HepG2 (cell line): Measurements from ENCODE around the gene WTAP. TPM values are rescaled to one million over a fixed set of nuclear protein-coding genes. Genes with fewer than 3 reads are reported as not detected.

Experiments
- ATF5 ChIP-seq: sonication (generic); formaldehyde crosslinking; IDR thresholded peaks from 2 replicates; pipeline ENCODE4 v1.4.0; 2020; ENCODE audit warnings: mild to moderate bottlenecking, low read depth, missing genetic modification reagents
- CEBPG ChIP-seq: IDR thresholded peaks from 2 replicates; pipeline ENCODE4 v1.6.1; 2016
- DMTF1 ChIP-seq: sonication (generic); formaldehyde crosslinking; IDR thresholded peaks from 2 replicates; pipeline ENCODE4 v1.4.0; 2020; ENCODE audit warnings: mild to moderate bottlenecking, missing genetic modification reagents
- ERF ChIP-seq: IDR thresholded peaks from 2 replicates; pipeline ENCODE4 v1.6.1; 2018; ENCODE audit warnings: missing biosample characterization, missing genetic modification reagents
- GTF2F1 ChIP-seq: fragments of 150-350 bp; IDR thresholded peaks from 2 replicates; pipeline ENCODE4 v1.6.1; 2014; ENCODE audit warnings: low read length
- HCFC1 ChIP-seq: fragments of 150-350 bp; IDR thresholded peaks from 2 replicates; pipeline ENCODE4 v1.6.1; 2014; ENCODE audit warnings: low read depth, low read length
- HNRNPH1 ChIP-seq: fragments of 200-400 bp; formaldehyde crosslinking; optimal IDR thresholded peaks from 2 replicates; pipeline ENCODE3; 2017; ENCODE audit warnings: mild to moderate bottlenecking, low read depth, low read length
- HNRNPLL ChIP-seq: fragments of 200-400 bp; formaldehyde crosslinking; IDR thresholded peaks from 2 replicates; pipeline ENCODE4 v1.6.1; 2017; ENCODE audit warnings: mild to moderate bottlenecking, low read depth, low read length; ENCODE audit not compliant: poor library complexity, severe bottlenecking
- MYNN ChIP-seq: sonication (generic); formaldehyde crosslinking; IDR thresholded peaks from 2 replicates; pipeline ENCODE4 v1.4.0; 2020; ENCODE audit warnings: mild to moderate bottlenecking, low read depth, missing genetic modification reagents
- POGZ ChIP-seq: sonication (generic); formaldehyde crosslinking; IDR thresholded peaks from 2 replicates; pipeline ENCODE4 v1.4.0; 2020; ENCODE audit warnings: mild to moderate bottlenecking, missing genetic modification reagents
- PRDM10 ChIP-seq: sonication (generic); formaldehyde crosslinking; IDR thresholded peaks from 2 replicates; pipeline ENCODE4 v1.4.0; 2020; ENCODE audit warnings: low read depth, missing genetic modification reagents
- RCOR2 ChIP-seq: IDR thresholded peaks from 2 replicates; pipeline ENCODE4 v1.6.1; 2016; ENCODE audit warnings: missing biosample characterization, missing genetic modification reagents
- ZFP91 ChIP-seq: sonication (generic); formaldehyde crosslinking; IDR thresholded peaks from 2 replicates; pipeline ENCODE4 v1.9.0; 2022; ENCODE audit warnings: missing genetic modification reagents, mild to moderate bottlenecking, borderline replicate concordance
- ZNF614 ChIP-seq: IDR thresholded peaks from 2 replicates; pipeline ENCODE4 v1.6.1; 2018; ENCODE audit warnings: missing biosample characterization, missing genetic modification reagents, inconsistent platforms, borderline replicate concordance
- ZNF619 ChIP-seq: sonication (generic); formaldehyde crosslinking; IDR thresholded peaks from 2 replicates; pipeline ENCODE4 v1.4.0; 2020; ENCODE audit warnings: mild to moderate bottlenecking, missing genetic modification reagents
- ZNF7 ChIP-seq: IDR thresholded peaks from 2 replicates; pipeline ENCODE4 v1.6.1; 2016; ENCODE audit warnings: missing biosample characterization, missing genetic modification reagents
- ZNF75D ChIP-seq: sonication (generic); formaldehyde crosslinking; IDR thresholded peaks from 2 replicates; pipeline ENCODE4 v1.8.1; 2023; ENCODE audit warnings: missing genetic modification reagents, mild to moderate bottlenecking, borderline replicate concordance
- ZNF766 ChIP-seq: sonication (generic); formaldehyde crosslinking; IDR thresholded peaks from 2 replicates; pipeline ENCODE4 v1.5.0; 2020; ENCODE audit warnings: missing genetic modification reagents, borderline replicate concordance
- ZNF782 ChIP-seq: sonication (generic); formaldehyde crosslinking; IDR thresholded peaks from 2 replicates; pipeline ENCODE4 v1.4.0; 2020; ENCODE audit warnings: missing genetic modification reagents, mild to moderate bottlenecking, borderline replicate concordance
- ZNF883 ChIP-seq: sonication (generic); formaldehyde crosslinking; IDR thresholded peaks from 2 replicates; pipeline ENCODE4 v1.5.1; 2020; ENCODE audit warnings: mild to moderate bottlenecking, missing genetic modification reagents; ENCODE audit errors: not compliant biosample characterization
- ZSCAN30 ChIP-seq: sonication (generic); formaldehyde crosslinking; IDR thresholded peaks from 2 replicates; pipeline ENCODE4 v1.5.0; 2020; ENCODE audit warnings: mild to moderate bottlenecking, missing genetic modification reagents
- polyA plus RNA-seq, 8 experiments: library from polyadenylated mRNA; depleted of rRNA in 3 of 8; stranded (reverse) in 7 of 8; unstranded in 1 of 8; fragments of >200 nt; fragmentation: Illumina TruSeq in 4 of 8; extraction: Trizol in 4 of 8; gene quantifications; 2 replicates each; pipeline versions ENCODE4 v1.2.1 to v1.2.3, GENCODE V29; 2011 to 2016; ENCODE audit warnings: low read depth in 4 of 8, missing spikeins in 1 of 8, mixed read lengths in 1 of 8; ENCODE audit not compliant: insufficient read depth in 1 of 8
- total RNA-seq, 5 experiments: library from RNA; depleted of rRNA; stranded (reverse); fragments of >200 nt; fragmentation: Illumina TruSeq; extraction: Trizol; gene quantifications; 2 replicates each; pipeline ENCODE4 v1.2.3, GENCODE V29; 2016; ENCODE audit warnings: low read depth in 1 of 5

Gene WTAP
- total and polyA plus RNA-seq, 2 of the 13 experiments (the other 11 are each of a cell fraction or from before 2014, with no cell fraction given): 31.6 to 167 TPM

- TF ChIP-seq ZSCAN30 (CRISPR knock-in tag) (peak; percentile 71), ZNF614 (CRISPR knock-in tag) (peak; percentile 93; the same call in 1 of the 2 replicates), HCFC1 (peak; percentile 55; the same call in 1 of the 2 replicates), HNRNPH1 (peak; percentile 81), ZFP91 (peak; percentile 81), PRDM10 (CRISPR knock-in tag) (peak; percentile 74; the same call in 1 of the 2 replicates), ZNF883 (CRISPR knock-in tag) (peak; percentile 76), ATF5 (peak; percentile 86; the same call in 1 of the 2 replicates), POGZ (CRISPR knock-in tag) (peak; percentile 95), ZNF7 (no peak), MYNN (CRISPR knock-in tag) (peak; percentile 94; the same call in 1 of the 2 replicates), DMTF1 (CRISPR knock-in tag) (no peak), RCOR2 (no peak), GTF2F1 (peak; percentile 86), ZNF766 (CRISPR knock-in tag) (peak; percentile 46; the same call in 1 of the 2 replicates), ERF (CRISPR knock-in tag) (peak; percentile 57; the same call in 1 of the 2 replicates), ZNF782 (CRISPR knock-in tag) (no peak; the same call in 1 of the 2 replicates), ZNF619 (no peak; the same call in 1 of the 2 replicates), ZNF75D (CRISPR knock-in tag) (0 out of 2 replicates have a peak, but pooled peaks have one; percentile 88), HNRNPLL (no peak), CEBPG (CRISPR knock-in tag) (peak; percentile 34; the same call in 1 of the 2 replicates)
Measured at GRCh38 chr6:159789377-159790148, 62.3 kb downstream of the WTAP start, which contains the start of gene TCP1 (continued).
